ENCODE data around the gene SH2D3C. TPM values are rescaled to one million over a fixed set of nuclear protein-coding genes. Genes with fewer than 3 reads are reported as not detected.

Gene SH2D3C
- polyA plus RNA-seq, 1 donor from 2014 or later: 14.5 TPM

GRCh38 chr9:127739614-127740330 is 38.7 kb downstream of the SH2D3C start:
- H2AFZ ChIP-seq (ENCODE audit: low read depth, low read length): no peak overlapping the region
- TF ChIP-seq REST (IDR thresholded peaks at IDR 0.05; ENCODE audit: borderline replicate concordance) (no peak), CTCF (IDR thresholded peaks at IDR 0.05; ENCODE audit: poor library complexity, severe bottlenecking) (no peak), SMC3 (conservative IDR thresholded peaks at IDR 0.05; ENCODE audit: poor library complexity) (no peak), RAD21 (conservative IDR thresholded peaks at IDR 0.05) (no peak), TAF1 (IDR thresholded peaks at IDR 0.05; ENCODE audit: low read depth) (no peak), POLR2AphosphoS5 (IDR thresholded peaks at IDR 0.05) (no peak), EP300 (conservative IDR thresholded peaks at IDR 0.05; ENCODE audit: poor library complexity, severe bottlenecking) (no peak), EZH2 (IDR thresholded peaks at IDR 0.05; ENCODE audit: borderline replicate concordance, insufficient read depth, low read length, poor library complexity, severe bottlenecking) (no peak), MXI1 (conservative IDR thresholded peaks at IDR 0.05; ENCODE audit: poor library complexity, severe bottlenecking) (no peak)
- no peaks in the 10 kb centered on the region for H3K27me3 ChIP-seq (ENCODE audit: insufficient read depth, low read depth, low read length)
- H3K9me3 ChIP-seq (ENCODE audit: low read length): no peaks in the 10 kb centered on the region
- no peaks in the 10 kb centered on the region for H4K20me1 ChIP-seq (ENCODE audit: insufficient read depth)
- no peaks in the 10 kb centered on the region for H3K9me2 ChIP-seq (ENCODE audit: insufficient read depth, low read length)
- no peaks in the 10 kb centered on the region for H3K36me3 ChIP-seq (ENCODE audit: insufficient read depth, low read length)
- no peak overlapping the region for H3K27ac ChIP-seq (ENCODE audit: low read length)
- no peaks in the 10 kb centered on the region for H3F3A ChIP-seq (ENCODE audit: insufficient read depth, low read length, poor library complexity, severe bottlenecking)
- H3K9ac ChIP-seq (ENCODE audit: low read length): no peak overlapping the region
- H3K4me3 ChIP-seq (ENCODE audit: low read length): no peak overlapping the region
- no peak overlapping the region for H3K4me2 ChIP-seq (ENCODE audit: low read length)
- H3K79me2 ChIP-seq (replicated peaks; ENCODE audit: insufficient read depth, low read length): no peaks in the 10 kb centered on the region

- Histone ChIP-seq H2AFZ (ENCODE audit: low read depth, low read length) (no peak overlapping the region), H3K9me2 (ENCODE audit: insufficient read depth, low read length) (no peaks in the 10 kb centered on the region), H3K9ac (ENCODE audit: low read length) (no peak overlapping the region), H3K79me2 (replicated peaks; ENCODE audit: insufficient read depth, low read length) (peaks cover 3% of the 10 kb centered on the region), H3K4me3 (ENCODE audit: low read length) (no peak overlapping the region), H3F3A (ENCODE audit: insufficient read depth, low read length, poor library complexity, severe bottlenecking) (no peaks in the 10 kb centered on the region), H4K20me1 (ENCODE audit: insufficient read depth) (no peaks in the 10 kb centered on the region), H3K36me3 (ENCODE audit: insufficient read depth, low read length) (no peaks in the 10 kb centered on the region), H3K9me3 (ENCODE audit: low read length) (no peaks in the 10 kb centered on the region), H3K27ac (ENCODE audit: low read length) (no peak overlapping the region), H3K4me2 (ENCODE audit: low read length) (no peak overlapping the region), H3K27me3 (ENCODE audit: insufficient read depth, low read depth, low read length) (no peaks in the 10 kb centered on the region)
- TF ChIP-seq POLR2AphosphoS5 (IDR thresholded peaks at IDR 0.05): no peak
- TF ChIP-seq RAD21 (conservative IDR thresholded peaks at IDR 0.05): no peak
- TF ChIP-seq CTCF (IDR thresholded peaks at IDR 0.05; ENCODE audit: poor library complexity, severe bottlenecking): no peak
- TF ChIP-seq SMC3 (conservative IDR thresholded peaks at IDR 0.05; ENCODE audit: poor library complexity): no peak
- TF ChIP-seq EP300 (conservative IDR thresholded peaks at IDR 0.05; ENCODE audit: poor library complexity, severe bottlenecking): no peak
- TF ChIP-seq EZH2 (IDR thresholded peaks at IDR 0.05; ENCODE audit: borderline replicate concordance, insufficient read depth, low read length, poor library complexity, severe bottlenecking): no peak
- TF ChIP-seq TAF1 (IDR thresholded peaks at IDR 0.05; ENCODE audit: low read depth): no peak
- TF ChIP-seq REST (IDR thresholded peaks at IDR 0.05; ENCODE audit: borderline replicate concordance): no peak
- TF ChIP-seq MXI1 (conservative IDR thresholded peaks at IDR 0.05; ENCODE audit: poor library complexity, severe bottlenecking): no peak
Observed at GRCh38 chr9:127738666-127739065, 39.8 kb downstream of the SH2D3C start.
